GM10248 (cell line): Measurements from ENCODE around the gene SLC2A8.

Experiments used
- CTCF ChIA-PET: fragments of 300-600 bp; sonication (Branson Sonifier 250); formaldehyde crosslinking; extraction: SDS; loops from one replicate; lab custom pipeline; 2021; ENCODE audit warnings: antibody characterized with exemption; lab: Yijun Ruan, JAX
- POLR2A ChIA-PET: fragments of 350-650 bp; sonication (Branson Sonifier 250); formaldehyde crosslinking; extraction: SDS; loops from one replicate; lab custom pipeline; 2020; ENCODE audit warnings: antibody characterized with exemption; lab: Yijun Ruan, JAX
- DNase-seq: peaks from one replicate; pipeline ENCODE4 v3.0.0; 2012; ENCODE audit errors: extremely low spot score
- TF ChIP-seq, protein P1 (sequence below): IDR thresholded peaks from 2 replicates; pipeline ENCODE4 v1.5.1; 2012; ENCODE audit warnings: mild to moderate bottlenecking, low read depth; ENCODE audit errors: extremely low read depth, missing control alignments, control extremely low read depth

Gene SLC2A8

DNA sequence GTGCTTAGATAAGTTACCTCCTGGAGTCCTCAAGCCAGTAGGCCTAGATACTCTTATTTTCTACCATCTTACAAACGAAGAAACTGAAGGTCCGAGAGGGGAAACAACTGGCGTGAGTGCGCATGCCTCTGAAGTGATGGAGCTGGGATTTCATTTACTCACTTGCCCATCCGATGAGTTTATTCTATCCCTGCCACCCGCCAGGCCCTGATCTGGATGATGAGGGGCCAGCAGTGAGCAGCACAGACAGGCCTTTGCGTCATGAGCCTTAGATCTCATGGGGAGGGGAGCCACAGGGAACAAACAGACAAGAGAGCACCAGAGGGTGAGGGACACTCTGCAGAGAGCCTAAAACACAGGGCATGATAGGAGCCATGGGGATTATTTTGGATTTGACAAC is 34.1 kb upstream of the SLC2A8 start:
- ChIA-PET CTCF (no interaction called here), POLR2A (no interaction called here)
- no peak for DNase-seq
- TF ChIP-seq, protein P1, sequence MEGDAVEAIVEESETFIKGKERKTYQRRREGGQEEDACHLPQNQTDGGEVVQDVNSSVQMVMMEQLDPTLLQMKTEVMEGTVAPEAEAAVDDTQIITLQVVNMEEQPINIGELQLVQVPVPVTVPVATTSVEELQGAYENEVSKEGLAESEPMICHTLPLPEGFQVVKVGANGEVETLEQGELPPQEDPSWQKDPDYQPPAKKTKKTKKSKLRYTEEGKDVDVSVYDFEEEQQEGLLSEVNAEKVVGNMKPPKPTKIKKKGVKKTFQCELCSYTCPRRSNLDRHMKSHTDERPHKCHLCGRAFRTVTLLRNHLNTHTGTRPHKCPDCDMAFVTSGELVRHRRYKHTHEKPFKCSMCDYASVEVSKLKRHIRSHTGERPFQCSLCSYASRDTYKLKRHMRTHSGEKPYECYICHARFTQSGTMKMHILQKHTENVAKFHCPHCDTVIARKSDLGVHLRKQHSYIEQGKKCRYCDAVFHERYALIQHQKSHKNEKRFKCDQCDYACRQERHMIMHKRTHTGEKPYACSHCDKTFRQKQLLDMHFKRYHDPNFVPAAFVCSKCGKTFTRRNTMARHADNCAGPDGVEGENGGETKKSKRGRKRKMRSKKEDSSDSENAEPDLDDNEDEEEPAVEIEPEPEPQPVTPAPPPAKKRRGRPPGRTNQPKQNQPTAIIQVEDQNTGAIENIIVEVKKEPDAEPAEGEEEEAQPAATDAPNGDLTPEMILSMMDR, result no peak

GRCh38 chr9:127365461-127365860 is 31.5 kb upstream of the SLC2A8 start:
- TF ChIP-seq, protein P1, result no peak
- POLR2A ChIA-PET, result no interaction called here

GRCh38 chr9:127366594-127366993 is 30.4 kb upstream of the SLC2A8 start:
- POLR2A ChIA-PET, result no interaction called here
- TF ChIP-seq, protein P1, result no peak
- no peak for DNase-seq
- CTCF ChIA-PET, result no interaction called here

More at GRCh38 chr9:127365461-127365860, 31.5 kb upstream of the SLC2A8 start:
- CTCF ChIA-PET, result interaction anchor here (0.8 kb wide), 1 partner anchor 13 kb away, joined by 3 read pairs; no protein-coding TSS in a partner anchor
- no peak for DNase-seq

DNA sequence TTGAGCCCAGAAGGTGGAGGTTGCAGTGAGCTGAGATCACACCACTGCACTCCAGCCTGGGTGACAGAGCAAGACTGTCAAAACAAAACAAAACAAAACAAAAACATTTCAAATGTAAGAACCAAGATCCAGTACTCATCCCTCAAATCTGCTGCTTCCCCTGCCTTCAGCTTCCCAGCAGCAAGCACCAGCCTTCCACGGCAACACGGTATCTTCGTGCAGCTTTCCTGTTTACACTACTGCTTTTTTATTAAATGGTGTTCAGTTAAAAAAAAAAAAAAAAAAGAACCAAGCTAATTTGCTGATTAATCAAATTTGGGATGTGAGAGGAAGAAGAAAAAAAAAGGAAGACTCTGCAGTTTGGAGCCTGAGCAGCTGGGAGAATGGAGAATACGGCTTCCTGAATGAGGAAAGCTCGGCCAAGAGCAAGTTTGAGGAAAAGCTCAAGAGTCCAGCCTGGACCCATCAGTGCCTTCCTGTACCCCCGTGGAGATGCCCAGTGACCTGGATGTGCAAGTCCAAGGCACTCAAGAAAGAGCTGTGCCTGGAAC is 28.0 kb upstream of the SLC2A8 start:
- POLR2A ChIA-PET, result interaction anchor here (0.7 kb wide), 1 partner anchor 207 kb away, joined by 5 read pairs; no protein-coding TSS in a partner anchor

DNA sequence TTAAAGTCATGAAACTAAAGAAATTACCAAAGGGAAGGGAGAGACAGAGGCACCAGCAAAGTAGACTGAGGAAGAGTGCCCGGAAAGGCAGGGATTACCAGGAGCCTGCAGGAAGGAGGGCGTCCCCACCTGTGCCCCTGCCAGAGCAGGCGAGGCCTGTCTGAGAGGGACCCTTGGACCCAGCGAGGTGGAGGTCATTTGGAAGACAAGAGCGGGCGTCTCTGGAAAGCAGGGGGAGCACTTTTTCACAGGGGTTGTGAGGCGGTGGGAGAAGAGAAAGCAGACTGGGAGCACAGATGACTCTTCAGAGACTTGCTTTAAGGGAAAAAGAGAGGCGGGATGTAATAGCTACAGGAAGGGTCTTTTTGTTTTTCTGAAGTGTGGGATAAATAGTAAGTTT is 27.5 kb upstream of the SLC2A8 start:
- ChIA-PET CTCF (interaction anchor here (1.1 kb wide), 1 partner anchor 10 kb away, joined by 3 read pairs; no protein-coding TSS in a partner anchor), POLR2A (interaction anchor here (0.7 kb wide), 1 partner anchor 208 kb away, joined by 5 read pairs; no protein-coding TSS in a partner anchor)
- TF ChIP-seq, protein P1, result no peak
- DNase-seq, result no peak

More for the DNA sequence above, 28.0 kb upstream of the SLC2A8 start:
- no peak for DNase-seq
- CTCF ChIA-PET, result interaction anchor here (1.1 kb wide), 1 partner anchor 10 kb away, joined by 3 read pairs; no protein-coding TSS in a partner anchor
- TF ChIP-seq, protein P1, result no peak

GRCh38 chr9:127370147-127370579 is 26.8 kb upstream of the SLC2A8 start:
- POLR2A ChIA-PET, result no interaction called here
- CTCF ChIA-PET, result no interaction called here
- DNase-seq, result no peak
- TF ChIP-seq, protein P1, result no peak
